Activated CD4-positive, alpha-beta T cell treated with anti-CD3 and anti-CD28 coated beads, Interleukin-2, amount 10 ng/mL, durations not matched to agents 24 days and 14 days (primary cell): Measurements from ENCODE around the gene CELF4. TPM values are rescaled to one million over a fixed set of nuclear protein-coding genes. Genes with fewer than 3 reads are reported as not detected.

Source experiments
- DNase-seq: peaks from one replicate; pipeline ENCODE4 v3.0.0; 2022
- H3K27ac Mint-ChIP-seq: one replicate; pipeline ENCODE4 v1.8.0; 2022; ENCODE audit warnings: mild to moderate bottlenecking, mixed read lengths
- H3K27me3 Mint-ChIP-seq: one replicate; pipeline ENCODE4 v1.8.0; 2022; ENCODE audit warnings: mixed read lengths
- H3K36me3 Mint-ChIP-seq: one replicate; pipeline ENCODE4 v1.8.0; 2022; ENCODE audit warnings: low read depth, mild to moderate bottlenecking, mixed read lengths
- H3K4me1 Mint-ChIP-seq: one replicate; pipeline ENCODE4 v1.8.0; 2021; ENCODE audit warnings: mixed read lengths
- H3K4me3 Mint-ChIP-seq: one replicate; pipeline ENCODE4 v1.8.0; 2022; ENCODE audit warnings: mild to moderate bottlenecking, moderate library complexity, mixed read lengths
- H3K9me3 Mint-ChIP-seq: one replicate; pipeline ENCODE4 v1.8.0; 2021; ENCODE audit warnings: mixed read lengths
- intact Hi-C: fragments of 100-400 bp; cut with micrococcal nuclease; formaldehyde crosslinking; loops from one replicate; pipeline ENCODE4 v1.15.1; 2023
- total RNA-seq: library from RNA; stranded (reverse); gene quantifications from 2 replicates; pipeline ENCODE4 v1.2.3, GENCODE V29; 2022

CELF4 gene
- total RNA-seq, 1 donor from 2014 or later = not detected

DNA sequence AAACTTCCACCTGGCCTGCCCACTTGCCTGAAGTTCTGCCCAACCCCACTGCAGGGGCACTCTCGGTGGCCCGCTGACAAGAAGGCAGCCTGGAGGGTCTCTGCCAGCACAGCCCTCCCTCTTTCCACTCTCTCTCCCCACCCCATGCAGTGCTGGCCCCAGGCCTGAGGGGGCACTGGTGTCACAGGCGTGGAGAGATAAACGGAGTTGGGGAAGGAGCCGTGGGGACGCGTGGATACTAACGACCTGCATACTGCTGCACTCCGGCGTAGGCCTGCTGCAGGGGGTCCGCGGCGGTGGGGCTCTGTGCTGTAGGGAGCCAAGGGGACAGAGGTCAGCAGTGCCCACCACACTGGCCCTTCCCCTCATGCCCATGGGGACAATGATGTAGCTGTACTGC lies 299.3 kb downstream of the CELF4 start:
- Mint-ChIP-seq H3K4me1 (no peaks in the 10 kb centered on the region), H3K27ac (no peak overlapping the region), H3K4me3 (no peak overlapping the region), H3K9me3 (peaks cover 3% of the 10 kb centered on the region), H3K27me3 (no peaks in the 10 kb centered on the region), H3K36me3 (no peaks in the 10 kb centered on the region)
- no peak for DNase-seq
- intact Hi-C loops = no loop called here

DNA sequence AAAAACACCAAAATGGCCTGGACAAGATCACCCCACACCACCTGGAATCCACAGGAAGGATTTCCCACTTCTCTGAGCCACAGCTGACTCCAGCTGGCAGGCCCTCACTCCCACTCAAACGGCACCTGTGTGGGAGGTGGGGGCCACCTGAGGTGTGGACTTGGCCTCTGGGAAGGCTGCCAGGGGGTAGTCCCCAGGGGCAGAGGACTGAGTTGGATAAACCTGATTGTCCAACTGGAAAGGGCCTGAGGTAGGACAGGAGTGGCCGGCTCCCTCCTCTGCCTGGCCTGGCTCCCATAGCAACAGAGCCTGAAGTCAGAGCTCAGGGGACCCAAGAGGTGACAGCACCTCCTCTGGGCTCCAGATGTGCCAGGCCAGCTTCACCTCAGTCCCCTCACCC lies 300.2 kb downstream of the CELF4 start:
- no peaks in the 10 kb centered on the region for H3K36me3 Mint-ChIP-seq
- no peaks in the 10 kb centered on the region for H3K27me3 Mint-ChIP-seq
- intact Hi-C loops = no loop called here
- peaks cover 3% of the 10 kb centered on the region for H3K9me3 Mint-ChIP-seq
- H3K27ac Mint-ChIP-seq = no peak overlapping the region
- H3K4me1 Mint-ChIP-seq = no peaks in the 10 kb centered on the region
- no peak overlapping the region for H3K4me3 Mint-ChIP-seq
- no peak for DNase-seq

DNA sequence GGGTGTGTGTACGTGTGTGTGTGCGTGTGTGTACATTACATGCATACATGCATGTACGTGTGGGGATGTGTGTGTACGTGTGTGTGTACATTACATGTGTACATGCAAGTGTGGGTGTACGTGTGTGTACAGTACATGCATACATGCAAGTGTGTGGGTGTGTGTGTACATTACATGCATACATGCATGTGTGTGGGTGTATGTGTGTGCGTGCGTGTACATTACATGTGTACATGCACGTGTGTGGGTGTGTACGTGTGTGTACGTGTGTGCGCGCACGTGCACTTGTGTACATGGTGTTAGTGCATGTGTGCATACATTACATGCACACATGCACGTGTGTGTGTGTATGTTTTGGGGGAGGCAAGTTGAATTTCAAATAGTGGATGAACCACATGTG lies 300.6 kb downstream of the CELF4 start:
- peaks cover 3% of the 10 kb centered on the region for H3K9me3 Mint-ChIP-seq
- intact Hi-C loops = no loop called here
- no peak for DNase-seq
- no peaks in the 10 kb centered on the region for H3K36me3 Mint-ChIP-seq
- no peak overlapping the region for H3K27ac Mint-ChIP-seq
- no peak overlapping the region for H3K4me3 Mint-ChIP-seq
- H3K4me1 Mint-ChIP-seq = no peaks in the 10 kb centered on the region
- H3K27me3 Mint-ChIP-seq = no peaks in the 10 kb centered on the region

DNA sequence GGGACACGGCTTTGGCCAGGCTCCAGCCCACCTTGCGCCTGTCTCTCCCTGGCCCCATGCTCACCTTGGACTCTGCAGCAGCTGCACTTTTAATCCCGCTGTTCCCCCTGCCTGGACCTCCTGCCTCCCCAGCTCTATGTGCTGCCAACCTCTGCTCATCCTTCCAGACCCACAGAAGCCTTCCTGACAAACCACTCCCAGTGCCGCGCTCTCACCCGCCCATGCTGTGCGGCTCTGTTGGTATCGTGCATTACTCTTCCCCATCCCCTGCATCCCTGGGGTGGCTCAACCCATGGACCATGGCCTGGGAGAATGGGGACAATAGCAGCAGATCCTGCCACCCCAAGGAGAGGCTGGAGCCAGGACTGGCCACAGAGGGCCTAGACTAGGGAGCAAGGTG lies 303.6 kb downstream of the CELF4 start:
- H3K4me3 Mint-ChIP-seq = no peak overlapping the region
- no peak for DNase-seq
- peaks cover 3% of the 10 kb centered on the region for H3K9me3 Mint-ChIP-seq
- H3K27ac Mint-ChIP-seq = no peak overlapping the region
- no peaks in the 10 kb centered on the region for H3K4me1 Mint-ChIP-seq
- H3K27me3 Mint-ChIP-seq = no peaks in the 10 kb centered on the region
- intact Hi-C loops = no loop called here
- H3K36me3 Mint-ChIP-seq = no peaks in the 10 kb centered on the region

DNA sequence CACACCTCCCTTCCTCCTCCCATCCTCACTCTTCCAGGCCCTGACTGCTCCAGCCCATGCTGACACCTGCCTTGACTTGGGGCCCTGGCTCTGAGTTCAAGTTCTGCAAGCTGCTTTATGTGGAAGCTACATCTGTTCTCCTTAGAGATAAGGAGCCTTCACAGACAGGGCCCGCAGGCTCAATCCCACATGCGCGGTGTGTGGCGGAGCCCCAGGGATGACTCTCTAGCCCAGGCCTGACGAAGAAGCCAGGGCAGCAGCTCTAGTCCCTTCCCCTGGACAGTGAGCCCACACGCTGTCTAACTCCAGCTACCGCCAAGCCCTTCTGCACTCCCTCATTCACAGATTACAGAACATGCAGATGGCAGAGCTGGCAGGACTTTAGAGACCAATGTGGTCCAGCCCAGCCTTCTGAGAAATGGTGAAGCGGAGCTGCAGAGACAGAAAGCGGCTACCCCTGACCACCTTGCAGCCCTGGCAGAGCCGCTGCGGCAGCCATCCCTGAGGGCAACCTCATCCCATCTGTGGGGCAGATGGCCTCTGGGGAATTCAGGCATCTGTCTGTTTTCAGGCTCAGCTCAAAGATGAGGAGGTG lies 304.3 kb downstream of the CELF4 start:
- intact Hi-C loops = no loop called here
- Mint-ChIP-seq H3K27me3 (no peaks in the 10 kb centered on the region), H3K27ac (no peak overlapping the region)

DNA sequence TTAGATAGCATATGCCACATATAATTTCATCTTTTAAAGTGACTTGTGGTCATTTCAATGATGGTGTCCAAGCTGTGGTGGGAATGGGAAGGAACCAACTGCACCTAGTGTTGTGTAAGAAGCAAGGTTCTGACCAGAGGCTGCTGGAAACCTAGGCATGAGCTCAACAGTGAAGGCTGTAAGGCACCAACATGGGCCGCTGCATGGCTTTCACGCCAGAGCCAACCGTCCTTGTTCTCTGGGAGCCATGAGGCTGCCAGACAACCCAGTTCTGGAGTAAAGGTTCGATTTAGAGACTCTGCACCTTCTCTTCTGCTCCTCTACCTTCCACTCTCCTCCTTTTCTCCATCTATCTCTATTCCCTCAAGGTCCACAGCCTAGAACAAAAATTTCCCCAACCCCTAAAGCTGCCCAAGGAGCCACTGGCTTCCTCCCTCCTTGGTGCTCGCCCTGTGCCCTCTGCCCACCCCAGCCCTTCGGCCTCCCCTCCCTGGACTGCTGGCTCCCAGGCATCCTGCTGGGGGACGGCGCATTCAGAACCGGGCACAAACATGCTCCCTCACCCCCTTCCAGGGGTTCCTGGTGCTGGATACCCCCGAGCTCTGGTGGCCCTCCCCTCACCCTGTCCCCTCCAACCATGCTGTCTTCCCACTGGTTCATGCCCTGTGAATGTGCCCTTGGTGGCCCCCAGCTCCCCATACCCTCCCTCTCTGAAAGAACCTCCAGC lies 305.1 kb downstream of the CELF4 start:
- intact Hi-C loops = no loop called here
- no peaks in the 10 kb centered on the region for H3K4me1 Mint-ChIP-seq

More for the DNA sequence above, 304.3 kb downstream of the CELF4 start:
- H3K4me1 Mint-ChIP-seq = no peaks in the 10 kb centered on the region
- H3K4me3 Mint-ChIP-seq = no peak overlapping the region
- no peaks in the 10 kb centered on the region for H3K36me3 Mint-ChIP-seq
- no peak for DNase-seq
- peaks cover 3% of the 10 kb centered on the region for H3K9me3 Mint-ChIP-seq

DNA sequence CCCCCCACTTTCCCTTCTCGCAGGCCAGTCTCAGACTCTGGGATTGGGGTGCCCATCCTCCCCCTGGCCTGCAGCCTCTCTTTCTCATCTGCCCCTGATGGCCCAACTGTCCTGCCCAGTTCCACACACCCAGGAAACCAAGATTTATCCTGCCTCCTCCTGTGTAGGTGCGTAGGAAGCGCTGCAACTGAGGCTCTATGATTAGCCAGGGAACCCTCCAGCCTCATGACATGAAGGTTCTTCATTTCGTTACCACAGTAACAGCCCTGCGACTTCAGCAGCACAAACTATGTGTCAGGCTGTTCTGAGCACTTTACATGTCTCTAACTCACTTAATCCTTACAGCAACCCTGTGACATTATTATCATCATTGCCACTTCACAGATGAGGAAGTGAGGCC lies 305.9 kb downstream of the CELF4 start:
- intact Hi-C loops = no loop called here
- H3K9me3 Mint-ChIP-seq = no peaks in the 10 kb centered on the region
- H3K4me1 Mint-ChIP-seq = no peaks in the 10 kb centered on the region
- H3K36me3 Mint-ChIP-seq = no peaks in the 10 kb centered on the region
- no peak for DNase-seq
- H3K4me3 Mint-ChIP-seq = no peak overlapping the region
- no peak overlapping the region for H3K27ac Mint-ChIP-seq
- H3K27me3 Mint-ChIP-seq = peaks cover 11% of the 10 kb centered on the region

More for the DNA sequence above, 305.1 kb downstream of the CELF4 start:
- H3K27me3 Mint-ChIP-seq = peaks cover 3% of the 10 kb centered on the region
- no peak overlapping the region for H3K4me3 Mint-ChIP-seq
- peaks cover 3% of the 10 kb centered on the region for H3K9me3 Mint-ChIP-seq
- DNase-seq = no peak
- no peaks in the 10 kb centered on the region for H3K36me3 Mint-ChIP-seq
- no peak overlapping the region for H3K27ac Mint-ChIP-seq

DNA sequence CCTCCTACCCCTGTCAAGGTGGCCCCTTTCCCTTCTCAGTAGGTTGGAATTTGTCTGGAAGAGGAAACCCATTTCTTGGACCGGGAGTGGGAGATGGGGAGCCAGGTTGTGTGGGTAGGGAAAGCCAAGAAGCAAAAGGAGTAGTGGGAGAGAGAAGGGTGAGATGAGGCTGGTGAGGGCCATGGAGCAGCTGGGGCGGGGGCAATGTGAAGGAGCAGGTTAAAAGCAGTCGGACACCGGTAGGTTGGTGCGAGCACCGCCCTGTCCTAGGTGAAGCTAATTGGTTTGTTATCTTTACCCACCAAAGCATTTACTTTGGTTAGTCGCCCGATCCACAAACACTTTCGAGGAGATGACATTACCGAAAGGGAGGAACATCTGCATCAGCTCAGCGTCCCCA lies 306.8 kb downstream of the CELF4 start:
- intact Hi-C loops = no loop called here

DNA sequence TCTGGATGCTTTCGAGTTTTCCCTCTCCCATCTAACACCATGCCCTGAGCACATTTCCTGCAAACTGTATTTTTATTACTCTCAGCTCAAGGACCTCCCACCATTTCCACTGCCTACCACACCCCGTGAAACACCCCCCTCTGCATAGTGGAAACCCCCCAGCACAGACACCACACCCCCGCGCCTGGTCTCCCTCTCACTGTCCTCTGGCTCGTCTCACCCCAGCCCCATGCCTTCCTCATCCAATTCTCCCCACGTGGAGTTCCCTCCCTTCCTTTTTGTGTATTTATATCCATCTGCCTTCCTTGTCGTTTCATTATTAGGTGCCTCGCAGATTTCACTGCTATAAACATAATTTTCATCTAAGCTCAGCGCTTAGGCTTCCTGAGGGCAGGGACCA lies 307.5 kb downstream of the CELF4 start:
- intact Hi-C loops = no loop called here
- Mint-ChIP-seq H3K4me3 (no peak overlapping the region), H3K36me3 (no peaks in the 10 kb centered on the region), H3K27me3 (peaks cover 13% of the 10 kb centered on the region), H3K9me3 (no peaks in the 10 kb centered on the region), H3K27ac (no peak overlapping the region), H3K4me1 (no peaks in the 10 kb centered on the region)
- DNase-seq = no peak

More for the DNA sequence above, 306.8 kb downstream of the CELF4 start:
- no peaks in the 10 kb centered on the region for H3K36me3 Mint-ChIP-seq
- H3K27me3 Mint-ChIP-seq = peaks cover 13% of the 10 kb centered on the region
- H3K27ac Mint-ChIP-seq = no peak overlapping the region
- no peaks in the 10 kb centered on the region for H3K9me3 Mint-ChIP-seq
- H3K4me1 Mint-ChIP-seq = no peaks in the 10 kb centered on the region
- no peak for DNase-seq
- H3K4me3 Mint-ChIP-seq = no peak overlapping the region

DNA sequence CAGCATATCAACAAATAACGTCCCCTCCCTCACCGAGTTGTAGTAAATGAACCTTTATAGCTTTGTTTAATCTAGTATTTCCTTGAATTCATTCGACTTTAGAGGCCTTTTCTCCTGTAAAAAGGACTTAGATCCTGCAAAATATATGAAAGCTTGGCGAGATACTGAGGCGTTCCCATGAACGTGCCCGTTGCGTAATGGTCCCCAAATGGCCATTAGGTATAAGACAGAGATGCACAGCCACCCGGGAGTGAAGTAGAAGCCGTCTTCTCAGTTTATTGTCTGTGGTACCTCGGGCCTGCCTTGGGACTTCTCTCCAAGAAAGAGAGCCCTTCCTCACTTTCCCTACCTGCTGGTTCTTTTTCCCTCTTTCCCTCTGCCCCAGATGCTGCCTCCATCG lies 310.6 kb downstream of the CELF4 start:
- no peaks in the 10 kb centered on the region for H3K4me1 Mint-ChIP-seq
- intact Hi-C loops = no loop called here
- no peak overlapping the region for H3K27ac Mint-ChIP-seq

DNA sequence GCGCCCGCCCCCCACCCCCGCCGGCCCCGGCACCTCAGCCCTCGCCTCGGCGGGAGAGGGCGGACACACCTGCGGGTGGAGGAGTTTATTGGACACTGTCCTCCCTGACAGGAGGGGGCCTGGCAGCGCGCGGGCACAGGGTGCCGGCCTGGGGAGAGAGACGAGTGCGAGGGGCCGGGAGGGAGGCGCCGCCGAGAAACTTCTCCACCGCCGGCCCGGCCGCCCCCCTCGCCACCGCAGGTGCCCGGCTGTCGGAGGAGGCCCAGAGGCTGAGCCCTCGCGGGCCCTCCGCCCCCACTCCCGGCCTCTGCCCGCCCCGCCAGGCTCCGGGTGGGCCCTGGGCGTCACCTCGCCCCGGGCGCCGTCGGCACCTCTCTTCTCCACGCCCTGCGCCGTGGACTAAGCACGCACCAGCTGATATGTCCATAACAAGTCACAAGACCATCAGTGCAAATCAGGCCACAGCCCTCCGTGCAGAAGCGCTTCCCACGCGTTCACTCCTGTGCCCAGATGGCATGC lies 311.3 kb downstream of the CELF4 start:
- Mint-ChIP-seq H3K4me1 (no peaks in the 10 kb centered on the region), H3K27me3 (peaks cover 28% of the 10 kb centered on the region), H3K36me3 (no peaks in the 10 kb centered on the region), H3K27ac (no peak overlapping the region), H3K4me3 (peak overlapping the region; percentile 24), H3K9me3 (no peaks in the 10 kb centered on the region)
- no peak for DNase-seq
- intact Hi-C loops = no loop called here

More for the DNA sequence above, 310.6 kb downstream of the CELF4 start:
- no peaks in the 10 kb centered on the region for H3K36me3 Mint-ChIP-seq
- no peaks in the 10 kb centered on the region for H3K9me3 Mint-ChIP-seq
- no peak for DNase-seq
- no peak overlapping the region for H3K4me3 Mint-ChIP-seq
- peaks cover 28% of the 10 kb centered on the region for H3K27me3 Mint-ChIP-seq

DNA sequence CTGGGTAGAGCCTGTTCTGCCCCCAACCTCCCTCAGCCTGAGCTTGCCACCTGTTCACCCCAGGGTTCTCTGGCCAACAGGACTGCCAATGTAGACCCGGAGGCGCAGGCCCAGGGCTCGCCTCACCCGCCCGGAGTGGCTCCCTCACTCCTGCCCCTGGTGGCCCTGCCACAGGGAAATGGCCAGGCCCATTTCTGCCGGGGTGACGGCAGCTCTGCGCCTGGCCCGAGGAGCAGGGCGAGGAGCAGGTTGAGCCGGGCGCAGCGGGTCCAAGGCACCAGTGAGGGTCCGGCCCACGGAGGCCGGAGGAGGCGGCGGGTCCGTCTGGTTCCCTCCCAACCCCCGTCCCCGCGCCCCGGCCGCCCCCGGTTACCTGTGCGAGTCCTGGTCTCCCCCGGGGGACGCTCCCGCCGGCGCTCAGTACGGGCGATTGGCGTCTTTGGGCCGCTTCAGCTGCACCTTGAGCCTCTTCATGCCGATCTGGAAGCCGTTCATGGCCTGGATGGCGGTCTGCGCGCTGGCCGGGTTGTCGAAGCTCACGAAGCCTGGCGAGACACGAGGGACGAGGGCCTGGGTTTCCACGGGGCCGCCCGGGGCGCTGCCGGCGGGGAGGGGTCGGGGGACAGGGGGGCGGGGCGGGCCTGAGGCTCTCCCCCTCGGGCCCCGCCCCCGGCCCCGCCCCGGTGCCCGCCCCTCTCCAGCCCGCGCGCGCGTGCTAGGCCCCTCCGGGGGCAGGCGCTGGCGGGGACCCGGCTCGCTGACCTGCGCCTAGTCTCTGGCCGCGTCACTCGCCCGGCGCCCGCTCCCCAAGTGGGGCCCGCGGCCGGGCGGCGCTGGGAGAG lies 312.0 kb downstream of the CELF4 start:
- DNase-seq = no peak
- Mint-ChIP-seq H3K9me3 (no peaks in the 10 kb centered on the region), H3K4me1 (no peaks in the 10 kb centered on the region), H3K27me3 (peaks cover 28% of the 10 kb centered on the region), H3K4me3 (no peak overlapping the region), H3K36me3 (no peaks in the 10 kb centered on the region), H3K27ac (no peak overlapping the region)
- intact Hi-C loops = no loop called here

DNA sequence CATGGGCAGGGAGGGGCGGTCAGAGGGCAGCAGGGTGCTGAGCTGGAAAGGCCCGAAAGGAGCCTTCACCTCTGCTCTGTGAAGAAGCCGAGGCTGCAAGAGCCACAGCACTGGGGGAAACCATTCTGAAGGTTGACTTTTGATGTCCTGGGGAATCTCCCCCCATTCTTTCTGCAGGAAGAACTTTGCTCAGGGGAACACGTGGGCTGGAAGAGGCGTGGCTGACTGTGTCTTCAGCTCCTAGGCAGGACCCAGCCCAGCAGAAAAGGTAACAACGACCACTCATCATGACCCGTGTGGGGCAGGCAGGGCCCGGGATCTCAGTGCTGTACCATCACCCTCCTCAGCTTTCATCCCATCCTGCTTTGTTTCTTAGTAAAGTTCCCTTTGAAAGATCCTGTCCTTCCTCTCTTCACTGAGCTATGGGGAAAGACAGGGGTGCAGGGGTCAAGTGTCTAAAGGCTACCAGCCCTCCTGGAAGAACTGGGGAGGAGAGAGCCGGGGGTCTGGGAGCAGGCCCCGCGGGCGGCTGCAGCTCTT lies 312.7 kb downstream of the CELF4 start:
- no peaks in the 10 kb centered on the region for H3K9me3 Mint-ChIP-seq
- H3K36me3 Mint-ChIP-seq = no peaks in the 10 kb centered on the region
- H3K4me3 Mint-ChIP-seq = no peak overlapping the region
- peaks cover 28% of the 10 kb centered on the region for H3K27me3 Mint-ChIP-seq
- intact Hi-C loops = no loop called here
- no peak for DNase-seq
- no peaks in the 10 kb centered on the region for H3K4me1 Mint-ChIP-seq
- no peak overlapping the region for H3K27ac Mint-ChIP-seq

DNA sequence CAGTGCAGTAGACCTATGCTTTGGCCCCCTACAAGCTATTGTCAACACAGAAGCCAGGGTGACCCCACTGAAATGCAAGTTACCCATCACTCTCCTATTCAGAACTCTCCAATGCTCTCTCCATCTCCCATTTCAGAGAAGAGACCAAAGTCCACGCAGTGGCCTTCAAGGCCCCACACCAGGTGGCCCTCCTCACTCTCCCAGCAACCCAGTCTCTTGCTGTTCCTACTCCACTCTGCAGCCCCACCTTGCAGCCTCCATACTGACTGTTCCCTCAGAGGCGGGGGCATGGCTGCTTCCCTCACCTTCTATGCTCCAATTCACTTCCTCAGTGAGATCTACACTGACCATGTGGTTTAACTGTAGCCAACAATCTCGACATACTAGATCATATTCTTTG lies 313.3 kb downstream of the CELF4 start:
- Mint-ChIP-seq H3K27me3 (peaks cover 28% of the 10 kb centered on the region), H3K36me3 (no peaks in the 10 kb centered on the region), H3K9me3 (no peaks in the 10 kb centered on the region), H3K4me3 (no peak overlapping the region), H3K4me1 (no peaks in the 10 kb centered on the region), H3K27ac (no peak overlapping the region)
- intact Hi-C loops = no loop called here
- no peak for DNase-seq
